Astrocyte of the spinal cord (primary cell): ENCODE data around the gene SUSD2.

ENCODE experiments used
- DNase-seq: peaks from one replicate; pipeline ENCODE4 v3.0.0; 2011; ENCODE audit warnings: low read depth, low spot score
- H3K4me3 ChIP-seq: 2 replicates; pipeline ENCODE4 v1.5.1; 2011; ENCODE audit warnings: low read depth, mild to moderate bottlenecking, low read length, moderate library complexity
- in situ Hi-C: cut with HindIII; loops from 2 replicates; pipeline ENCODE4 v1.10.0; 2017; ENCODE audit warnings: low sequenced_read_pairs
- TF ChIP-seq, protein P1 (sequence below): IDR thresholded peaks from 2 replicates; pipeline ENCODE4 v1.5.1; 2012; ENCODE audit warnings: low read depth, mild to moderate bottlenecking, low read length, inconsistent platforms

SUSD2 gene

DNA sequence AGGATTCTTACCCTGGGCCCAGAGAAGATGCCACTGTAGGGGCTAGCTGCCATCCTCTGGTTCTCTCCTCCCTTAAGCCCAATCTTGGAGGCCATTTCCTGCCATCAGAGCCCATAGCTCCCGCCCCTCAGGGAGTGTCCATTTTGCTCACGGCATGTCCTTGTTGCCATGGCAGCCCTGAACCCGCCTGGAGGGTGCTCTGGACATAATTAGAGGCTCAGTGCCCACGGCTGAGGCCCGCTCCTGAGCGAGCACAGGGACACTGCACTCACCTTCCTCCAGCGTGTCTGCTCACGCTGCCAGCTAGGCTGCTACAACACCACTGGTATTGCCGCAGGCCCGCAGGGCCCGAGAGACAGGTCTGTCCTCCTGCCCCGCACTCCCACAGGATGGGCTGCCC, 11.1 kb upstream of the SUSD2 start:
- TF ChIP-seq, protein P1, sequence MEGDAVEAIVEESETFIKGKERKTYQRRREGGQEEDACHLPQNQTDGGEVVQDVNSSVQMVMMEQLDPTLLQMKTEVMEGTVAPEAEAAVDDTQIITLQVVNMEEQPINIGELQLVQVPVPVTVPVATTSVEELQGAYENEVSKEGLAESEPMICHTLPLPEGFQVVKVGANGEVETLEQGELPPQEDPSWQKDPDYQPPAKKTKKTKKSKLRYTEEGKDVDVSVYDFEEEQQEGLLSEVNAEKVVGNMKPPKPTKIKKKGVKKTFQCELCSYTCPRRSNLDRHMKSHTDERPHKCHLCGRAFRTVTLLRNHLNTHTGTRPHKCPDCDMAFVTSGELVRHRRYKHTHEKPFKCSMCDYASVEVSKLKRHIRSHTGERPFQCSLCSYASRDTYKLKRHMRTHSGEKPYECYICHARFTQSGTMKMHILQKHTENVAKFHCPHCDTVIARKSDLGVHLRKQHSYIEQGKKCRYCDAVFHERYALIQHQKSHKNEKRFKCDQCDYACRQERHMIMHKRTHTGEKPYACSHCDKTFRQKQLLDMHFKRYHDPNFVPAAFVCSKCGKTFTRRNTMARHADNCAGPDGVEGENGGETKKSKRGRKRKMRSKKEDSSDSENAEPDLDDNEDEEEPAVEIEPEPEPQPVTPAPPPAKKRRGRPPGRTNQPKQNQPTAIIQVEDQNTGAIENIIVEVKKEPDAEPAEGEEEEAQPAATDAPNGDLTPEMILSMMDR = no peak
- DNase-seq = no peak
- no peak overlapping the region for H3K4me3 ChIP-seq
- in situ Hi-C loops = no loop called here

DNA sequence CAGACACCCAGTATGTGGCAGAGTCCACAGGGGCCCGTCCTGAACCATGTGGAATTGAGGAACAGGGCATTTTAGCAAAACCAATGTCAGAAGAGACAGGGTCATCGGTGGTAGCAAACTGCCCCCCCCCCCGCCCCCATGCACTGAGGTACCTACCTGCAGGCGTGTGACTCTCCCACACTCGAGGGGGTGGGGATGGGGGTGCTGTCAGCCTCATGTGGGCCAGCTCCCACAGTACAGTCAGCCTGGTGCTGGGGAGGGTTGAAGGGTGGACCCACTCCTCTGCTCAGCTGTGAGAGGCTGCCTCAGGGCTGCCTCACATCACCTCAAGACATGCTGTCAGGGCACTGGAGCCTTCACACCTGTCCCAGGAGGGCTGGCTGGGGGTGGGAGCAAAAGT, 10.7 kb upstream of the SUSD2 start:
- in situ Hi-C loops = no loop called here
- no peak overlapping the region for H3K4me3 ChIP-seq
- no peak for DNase-seq
- TF ChIP-seq, protein P1 = no peak

DNA sequence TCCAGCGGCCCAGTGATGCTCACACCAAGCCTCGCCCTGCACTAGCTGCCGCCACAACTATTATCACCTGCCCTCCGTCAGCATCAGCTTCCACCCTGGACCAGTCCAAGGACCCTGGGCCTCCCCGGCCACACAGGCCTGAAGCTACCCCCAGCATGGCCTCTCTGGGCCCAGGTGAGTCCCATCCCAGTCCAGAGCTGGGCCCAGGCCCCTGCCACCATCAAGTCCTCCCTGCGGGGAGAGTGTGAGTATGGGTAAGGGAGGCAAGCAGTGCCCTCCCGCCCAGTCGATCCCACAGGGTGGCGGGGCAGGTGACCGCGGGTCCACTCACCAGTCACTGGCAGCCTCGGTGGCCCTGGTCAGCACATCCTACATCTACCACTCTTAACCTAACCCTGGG, 9.5 kb upstream of the SUSD2 start:
- TF ChIP-seq, protein P1 = no peak
- in situ Hi-C loops = no loop called here
- DNase-seq = no peak
- no peak overlapping the region for H3K4me3 ChIP-seq

DNA sequence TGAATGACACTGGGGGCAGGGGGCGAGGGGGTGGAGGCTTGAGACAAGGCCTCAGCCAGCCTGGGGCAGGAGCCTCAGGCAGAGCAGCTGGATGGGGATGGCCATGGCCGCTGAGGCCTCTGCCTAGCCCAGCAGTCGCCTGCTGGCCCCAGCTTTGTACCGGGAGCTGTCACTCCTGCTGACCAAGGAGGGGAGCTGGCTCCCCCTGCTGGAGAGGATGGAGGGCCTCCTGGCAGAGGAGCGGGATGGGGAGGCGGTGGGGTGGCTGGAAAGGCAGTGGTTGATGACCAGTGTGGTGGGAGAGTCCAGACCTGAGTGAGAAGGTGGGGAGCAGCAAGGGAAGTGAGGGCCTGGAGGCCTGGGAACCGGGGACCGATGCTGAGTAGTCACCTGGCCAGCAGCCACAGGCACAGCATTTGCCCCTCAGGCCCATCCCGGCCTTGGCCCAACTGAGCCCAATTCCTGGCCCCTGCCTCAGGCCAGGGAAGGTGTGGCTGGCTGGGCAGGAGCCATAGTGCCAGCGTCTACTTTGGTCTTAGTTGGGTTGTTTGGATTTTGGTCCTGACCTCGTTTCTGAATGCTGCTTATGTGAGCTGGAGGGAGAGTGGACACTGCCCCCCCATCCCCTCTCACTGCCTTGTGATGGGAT, 6.0 kb upstream of the SUSD2 start:
- peak; percentile 67 for DNase-seq
- H3K4me3 ChIP-seq = no peak overlapping the region
- in situ Hi-C loops = no loop called here
- TF ChIP-seq, protein P1 = peak; percentile 97

DNA sequence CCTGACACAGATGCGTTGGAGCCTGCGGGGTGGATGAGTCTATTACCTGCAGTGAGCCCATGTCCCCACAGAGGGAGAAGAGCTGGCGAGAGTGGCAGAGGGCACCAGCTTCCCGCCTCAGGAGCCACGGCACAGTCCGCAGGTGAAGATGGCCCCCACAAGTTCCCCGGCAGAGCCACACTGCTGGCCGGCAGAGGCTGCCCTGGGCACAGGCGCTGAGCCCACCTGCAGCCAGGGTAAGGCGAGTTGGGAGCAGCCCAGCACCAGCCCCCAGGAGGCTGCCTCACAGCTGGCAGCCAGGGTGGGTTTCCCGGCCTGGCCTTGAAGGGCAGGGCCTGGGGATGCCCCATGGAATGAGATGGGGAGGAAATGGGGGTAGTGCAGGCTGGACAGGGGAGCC, 5.2 kb upstream of the SUSD2 start:
- H3K4me3 ChIP-seq = no peak overlapping the region
- TF ChIP-seq, protein P1 = no peak
- no peak for DNase-seq
- in situ Hi-C loops = no loop called here

DNA sequence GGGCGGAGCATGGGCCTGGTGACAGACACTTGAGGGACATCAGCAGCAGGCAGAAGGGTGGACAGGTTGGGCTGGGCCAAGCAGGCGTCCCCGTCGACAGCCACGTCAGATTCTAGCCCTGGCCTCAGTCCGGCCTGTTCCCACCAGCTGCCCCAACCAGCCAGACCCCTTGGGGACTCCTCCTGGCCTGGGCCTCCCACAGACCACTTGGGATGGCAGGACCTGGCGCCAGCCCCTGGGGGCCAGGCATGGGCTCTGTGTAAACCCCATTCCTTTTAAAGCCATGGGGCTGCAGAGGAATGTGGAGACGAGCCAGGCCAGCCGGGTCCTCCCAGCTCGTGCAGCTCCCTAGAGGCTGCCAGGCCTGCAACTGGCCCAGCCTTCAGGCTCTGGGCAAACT, 4.7 kb upstream of the SUSD2 start:
- in situ Hi-C loops = no loop called here
- H3K4me3 ChIP-seq = no peak overlapping the region
- no peak for DNase-seq
- TF ChIP-seq, protein P1 = no peak

DNA sequence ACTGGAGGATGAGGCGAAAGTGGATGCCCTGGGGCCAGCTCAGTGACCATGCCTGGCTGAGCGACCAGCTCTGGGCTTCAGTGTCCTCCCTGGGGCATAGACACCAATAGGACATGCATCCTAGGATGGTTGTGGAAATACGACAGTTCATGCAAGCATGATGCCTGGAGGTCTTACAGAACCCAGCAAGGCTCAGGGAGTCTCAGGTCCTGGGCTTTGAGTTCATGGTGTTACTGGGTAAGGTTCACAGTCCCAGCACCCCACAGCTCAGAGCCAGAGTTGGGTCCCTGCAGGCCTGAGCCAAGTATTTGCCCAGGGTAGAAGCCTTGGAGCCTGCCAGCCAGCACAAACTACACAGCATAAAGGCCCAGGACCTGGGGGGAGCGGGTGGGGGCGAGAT, 4.2 kb upstream of the SUSD2 start:
- no peak for DNase-seq
- in situ Hi-C loops = no loop called here
- TF ChIP-seq, protein P1 = no peak
- no peak overlapping the region for H3K4me3 ChIP-seq
